HG03439 (cell line): ENCODE measurements around the gene EIF4EBP2.

ENCODE experiments used
- ATAC-seq: cut with Tn5 transposase; IDR thresholded peaks from one replicate; pipeline ENCODE4 v1.9.1; 2021; ENCODE audit warnings: mild to moderate bottlenecking, moderate library complexity; ENCODE audit not compliant: unreplicated experiment

EIF4EBP2 gene

DNA sequence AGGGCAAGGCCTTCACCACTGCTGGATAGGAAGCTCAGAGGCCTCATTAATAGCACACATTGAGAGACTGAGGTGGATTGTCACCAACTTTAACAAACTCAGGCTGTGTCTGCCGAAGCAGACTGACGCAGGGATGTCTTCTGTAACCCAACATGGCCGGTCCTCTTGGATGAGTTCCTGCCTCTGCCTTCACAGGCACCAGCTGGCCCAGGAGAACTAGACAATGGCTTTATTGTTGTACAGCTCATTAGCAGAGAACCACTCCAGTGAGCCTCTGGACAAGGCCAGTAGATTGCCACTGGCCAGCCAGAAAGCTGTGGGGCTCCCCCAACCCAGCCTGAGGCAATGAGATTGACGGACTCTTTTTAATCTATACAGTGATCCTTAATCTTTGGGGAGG, 28.2 kb downstream of the EIF4EBP2 start:
- ATAC-seq, result no peak

DNA sequence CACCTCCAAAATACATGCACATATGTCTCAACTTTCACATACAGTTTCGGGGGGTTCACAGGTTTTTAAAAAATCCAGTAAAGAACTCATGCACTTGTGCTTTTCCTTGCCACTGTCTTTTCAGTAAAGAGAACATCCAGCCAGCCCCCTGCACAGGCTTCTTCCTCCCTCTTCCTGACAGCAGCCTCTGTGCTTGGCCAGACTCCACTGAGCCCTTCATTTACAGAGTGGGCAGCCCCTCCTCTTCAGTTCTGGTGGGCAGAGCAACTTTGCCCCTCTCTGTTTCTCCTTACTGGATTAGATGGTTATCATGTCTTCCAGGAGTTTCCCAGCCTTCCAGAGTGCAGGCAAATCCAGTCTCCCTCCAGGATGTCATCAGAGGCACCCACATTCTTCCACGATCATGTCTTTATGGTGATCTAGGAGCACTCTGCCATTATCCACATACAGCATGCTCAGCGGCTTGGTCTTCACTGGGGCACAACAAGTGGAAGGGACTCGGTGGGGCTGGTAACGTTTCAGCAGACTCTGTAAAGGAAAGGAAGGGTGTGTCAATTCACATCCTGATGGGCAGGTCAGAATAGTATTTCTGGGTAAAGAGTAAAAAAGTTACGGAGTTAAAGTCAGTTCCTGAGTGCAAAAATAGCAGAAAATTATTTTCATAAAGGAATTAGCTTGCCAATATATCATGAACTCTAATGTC, 28.8 kb downstream of the EIF4EBP2 start:
- ATAC-seq, result no peak

DNA sequence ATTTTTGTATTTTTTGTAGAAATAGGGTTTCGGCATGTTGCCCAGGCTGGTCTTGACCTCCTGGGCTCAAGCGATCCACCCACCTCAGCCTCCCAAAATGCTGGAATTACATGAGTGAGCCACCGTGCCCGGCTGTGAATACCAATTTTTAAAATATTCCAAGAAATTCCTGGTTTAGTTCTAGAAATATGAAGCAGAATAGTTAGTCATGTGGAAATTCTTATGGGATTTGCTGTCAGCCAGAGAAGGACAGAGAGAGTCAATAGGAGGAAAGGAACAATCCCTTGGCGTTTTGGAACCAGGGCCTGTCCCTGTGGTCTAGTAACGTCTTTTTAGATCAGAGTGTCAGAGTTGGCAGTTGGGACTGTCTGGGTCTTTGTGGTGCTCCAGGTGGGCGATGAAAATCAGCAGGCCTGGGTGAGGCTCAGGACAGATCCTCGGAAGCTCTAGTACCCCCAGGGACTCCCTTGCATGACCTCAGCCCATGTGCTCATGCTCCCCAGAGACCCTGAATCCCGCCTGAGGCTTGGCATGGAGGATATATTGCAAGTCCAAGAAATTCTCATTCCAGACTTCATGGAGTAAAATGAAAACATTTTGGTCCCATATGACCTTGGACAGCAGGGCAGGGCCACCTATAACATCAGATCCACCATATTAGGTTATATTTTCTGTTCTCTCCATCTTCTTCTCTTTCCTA, 29.8 kb downstream of the EIF4EBP2 start:
- no peak for ATAC-seq

DNA sequence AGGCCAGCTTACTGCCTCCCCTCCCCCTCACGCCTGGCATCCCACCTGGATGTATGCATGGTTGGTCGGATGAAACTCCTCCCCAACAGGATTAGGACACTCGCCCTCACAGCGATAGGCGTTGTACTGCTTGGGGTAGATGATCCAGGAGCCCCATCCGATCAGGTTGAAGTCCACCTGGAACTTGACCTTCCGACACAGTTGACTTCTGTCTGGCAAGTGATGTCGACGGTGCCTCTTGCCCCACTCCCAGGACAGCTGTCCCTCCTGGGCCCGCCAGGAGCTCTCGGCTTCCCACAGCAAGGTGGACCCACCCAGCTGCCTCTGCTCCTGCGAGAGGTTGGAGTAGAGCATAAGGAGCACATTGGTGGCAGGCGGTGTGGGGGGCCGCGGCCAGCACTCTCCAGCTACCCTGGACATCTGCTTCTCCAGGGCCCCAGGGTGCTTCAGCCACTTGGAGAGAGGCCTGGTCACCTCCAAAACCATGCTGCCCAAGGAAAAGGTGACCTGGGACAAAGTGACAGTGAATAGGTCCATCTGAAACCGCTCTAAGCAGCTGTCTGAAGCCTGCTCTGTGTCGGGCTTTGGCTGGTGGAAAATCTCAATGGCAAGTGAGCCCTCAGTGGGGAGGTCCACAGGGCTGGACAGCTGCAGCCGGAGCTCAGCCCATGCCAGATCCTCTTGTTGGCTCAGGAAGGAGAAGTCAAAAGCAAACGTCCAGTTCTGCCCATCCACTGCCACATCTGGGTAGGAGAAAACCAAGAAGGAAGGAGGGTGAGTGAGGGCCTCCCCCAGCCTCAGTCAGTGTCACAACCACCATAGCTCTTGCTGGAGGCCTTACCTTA, 31.5 kb downstream of the EIF4EBP2 start:
- ATAC-seq, result no peak

DNA sequence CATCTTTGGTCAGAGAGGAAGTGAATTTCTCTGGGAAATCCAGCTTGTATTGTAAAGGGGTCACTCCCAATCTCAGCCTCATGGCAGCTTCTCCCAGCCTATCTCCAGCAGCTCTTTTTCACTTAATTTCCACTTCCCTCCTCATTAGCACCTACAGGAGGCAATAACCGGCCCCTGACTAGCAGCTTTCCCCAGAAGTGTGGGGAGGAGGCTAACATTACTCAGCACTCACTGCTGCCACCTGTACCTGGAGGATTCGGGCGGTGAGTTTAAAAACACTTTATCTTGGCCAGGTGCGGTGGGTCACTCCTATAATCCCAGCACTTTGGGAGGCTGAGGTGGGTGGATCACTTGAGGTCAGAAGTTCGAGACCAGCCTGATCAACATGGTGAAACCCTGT, 33.8 kb downstream of the EIF4EBP2 start:
- no peak for ATAC-seq

DNA sequence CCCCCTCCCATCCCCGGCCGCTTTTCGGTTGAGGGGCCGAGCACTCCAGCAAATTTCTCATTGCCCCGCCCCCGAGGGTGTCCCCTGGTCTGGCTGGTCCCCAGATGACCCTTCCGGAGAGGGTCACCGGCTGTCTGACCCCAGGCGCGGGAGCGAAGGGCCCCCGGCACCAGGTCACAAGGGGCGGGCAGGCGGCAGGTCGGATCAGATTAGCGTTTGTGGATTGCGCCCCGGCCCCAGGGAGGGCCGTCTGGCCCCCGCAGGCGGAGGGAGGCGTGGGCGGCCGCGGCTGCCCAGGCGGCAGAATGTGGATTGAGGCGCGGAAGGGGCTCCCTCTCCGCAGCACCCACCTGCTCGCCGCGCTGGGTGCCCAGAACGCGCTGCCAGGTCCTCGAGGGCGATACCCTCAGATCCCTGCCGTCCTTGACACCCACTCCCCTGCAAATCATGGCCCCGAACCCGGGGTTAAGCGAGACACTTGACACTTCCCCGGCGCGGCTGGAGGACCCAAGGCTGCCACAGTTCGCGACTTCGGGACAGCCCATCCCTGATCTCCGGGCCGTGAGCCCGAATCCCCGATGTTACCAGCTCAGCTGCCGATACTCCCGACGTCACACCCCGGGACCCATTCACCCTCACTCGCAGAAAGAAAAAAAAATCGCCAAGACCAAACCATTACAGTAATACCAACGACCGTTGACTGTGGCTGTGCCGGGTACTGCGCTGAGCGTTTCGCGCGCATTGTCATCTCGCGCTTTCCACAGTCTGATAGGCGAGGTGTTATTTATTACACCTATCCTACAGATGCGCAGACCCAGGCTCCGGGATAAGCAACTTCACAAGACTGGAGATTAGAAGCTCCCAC, 36.6 kb downstream of the EIF4EBP2 start:
- no peak for ATAC-seq

DNA sequence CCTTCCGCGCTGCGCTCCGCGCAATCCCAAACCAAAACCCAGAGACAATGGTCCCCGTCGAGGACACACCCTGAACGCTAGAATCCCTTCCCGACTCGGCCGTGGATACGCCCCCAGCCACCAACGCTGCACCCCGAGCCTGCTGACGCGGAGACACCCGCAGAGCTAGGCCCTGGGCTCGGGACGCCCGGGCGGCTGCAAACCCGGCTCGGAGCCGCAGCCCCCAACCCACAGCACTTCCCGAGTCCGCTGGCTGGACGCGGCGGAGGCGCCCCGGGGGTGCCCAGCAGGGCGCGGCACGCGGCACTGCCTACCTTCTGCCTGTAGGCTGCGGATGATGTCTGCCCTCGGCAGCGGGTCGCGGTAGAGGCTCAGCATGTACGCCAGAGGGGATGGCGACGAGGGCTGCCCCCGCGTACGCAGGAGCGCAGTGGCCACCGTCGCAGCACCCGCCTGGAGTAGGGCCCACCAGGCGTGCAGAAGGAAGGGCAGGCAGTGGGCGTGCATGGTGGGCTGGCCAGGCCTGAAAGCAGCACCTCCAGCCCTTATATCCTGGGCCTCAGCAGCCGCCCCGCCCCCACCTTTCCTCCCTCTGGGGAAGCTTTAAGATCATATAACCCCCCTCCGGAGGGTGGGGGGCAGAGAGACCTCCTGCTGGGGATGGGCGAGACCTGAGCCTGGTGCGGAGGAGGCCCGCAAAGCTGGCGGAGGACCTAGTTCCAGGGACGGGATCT, 37.4 kb downstream of the EIF4EBP2 start, which contains the start of gene NODAL:
NODAL (minus strand) TSS at position 521 of the 734 bp plus-strand sequence; CDS start at position 507, 14 bp downstream.
- ATAC-seq, result no peak

DNA sequence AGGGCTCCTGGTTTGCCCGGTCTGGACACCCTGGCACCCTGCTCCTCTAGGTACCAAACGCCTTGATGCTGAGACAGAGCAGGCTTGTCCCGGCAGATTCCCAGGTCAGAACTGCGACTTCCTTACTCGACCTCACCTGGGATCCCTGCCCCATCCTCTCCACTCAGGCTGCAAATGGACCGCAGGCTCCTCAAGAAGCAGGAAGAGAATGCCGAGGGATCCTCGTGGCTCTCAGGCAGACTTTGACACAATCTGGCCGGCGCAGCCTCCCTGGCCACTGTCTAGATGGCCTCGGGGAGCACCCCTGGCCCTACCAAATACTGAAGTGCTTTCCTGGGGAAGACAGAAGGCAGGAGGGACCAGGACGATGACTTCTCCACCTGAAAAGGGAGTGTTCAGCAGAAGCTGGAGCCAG, 38.0 kb downstream of the EIF4EBP2 start:
- ATAC-seq, result no peak

DNA sequence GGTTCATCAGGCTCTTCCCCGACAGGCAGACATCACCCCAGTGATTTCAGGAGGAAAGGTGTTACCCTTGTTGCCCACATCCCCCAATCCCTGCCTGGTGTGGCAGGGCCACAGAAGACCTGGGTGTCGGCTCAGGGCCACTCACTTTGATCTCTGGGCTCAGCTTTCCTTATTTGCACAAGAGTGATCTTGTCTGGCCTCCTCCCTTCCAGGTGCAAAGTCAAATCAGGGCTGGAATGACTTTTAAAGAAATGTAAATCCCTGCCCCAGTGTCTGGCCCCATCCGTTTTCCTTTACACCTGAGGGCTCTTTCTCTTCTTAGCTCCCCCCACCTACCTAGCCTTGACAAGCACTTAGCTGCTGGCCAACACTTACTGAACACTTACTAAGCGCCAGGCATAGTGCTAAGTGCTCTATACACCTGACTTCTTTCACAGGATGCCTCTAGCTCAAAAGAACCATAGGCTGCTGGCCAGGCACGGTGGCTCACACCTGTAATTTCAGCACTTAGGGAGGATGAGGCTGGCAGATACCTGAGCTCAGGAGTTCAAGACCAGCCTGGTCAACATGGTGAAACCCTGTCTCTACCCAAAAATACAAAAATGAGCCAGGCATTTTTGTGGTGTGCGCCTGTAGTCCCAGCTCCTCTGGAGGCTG, 38.5 kb downstream of the EIF4EBP2 start:
- no peak for ATAC-seq

DNA sequence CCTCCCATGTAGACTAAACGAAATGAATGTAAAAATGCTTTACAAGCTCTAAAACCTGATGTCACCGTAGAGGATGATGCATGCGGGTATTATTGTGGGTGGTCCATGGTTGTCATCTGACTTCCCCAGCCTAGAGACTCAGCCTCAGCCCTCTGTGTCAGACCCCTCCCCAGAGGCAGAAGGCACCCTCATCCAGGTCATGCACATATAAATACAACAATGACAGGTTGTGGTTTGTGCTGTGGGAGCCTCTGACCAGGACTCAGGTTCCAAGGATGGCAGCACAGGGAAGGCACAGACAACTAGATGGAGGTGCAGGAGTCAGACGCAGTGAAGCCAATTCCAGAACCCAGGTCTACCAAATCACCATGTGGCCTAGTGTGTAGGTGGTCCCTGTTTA, 40.8 kb downstream of the EIF4EBP2 start:
- no peak for ATAC-seq

DNA sequence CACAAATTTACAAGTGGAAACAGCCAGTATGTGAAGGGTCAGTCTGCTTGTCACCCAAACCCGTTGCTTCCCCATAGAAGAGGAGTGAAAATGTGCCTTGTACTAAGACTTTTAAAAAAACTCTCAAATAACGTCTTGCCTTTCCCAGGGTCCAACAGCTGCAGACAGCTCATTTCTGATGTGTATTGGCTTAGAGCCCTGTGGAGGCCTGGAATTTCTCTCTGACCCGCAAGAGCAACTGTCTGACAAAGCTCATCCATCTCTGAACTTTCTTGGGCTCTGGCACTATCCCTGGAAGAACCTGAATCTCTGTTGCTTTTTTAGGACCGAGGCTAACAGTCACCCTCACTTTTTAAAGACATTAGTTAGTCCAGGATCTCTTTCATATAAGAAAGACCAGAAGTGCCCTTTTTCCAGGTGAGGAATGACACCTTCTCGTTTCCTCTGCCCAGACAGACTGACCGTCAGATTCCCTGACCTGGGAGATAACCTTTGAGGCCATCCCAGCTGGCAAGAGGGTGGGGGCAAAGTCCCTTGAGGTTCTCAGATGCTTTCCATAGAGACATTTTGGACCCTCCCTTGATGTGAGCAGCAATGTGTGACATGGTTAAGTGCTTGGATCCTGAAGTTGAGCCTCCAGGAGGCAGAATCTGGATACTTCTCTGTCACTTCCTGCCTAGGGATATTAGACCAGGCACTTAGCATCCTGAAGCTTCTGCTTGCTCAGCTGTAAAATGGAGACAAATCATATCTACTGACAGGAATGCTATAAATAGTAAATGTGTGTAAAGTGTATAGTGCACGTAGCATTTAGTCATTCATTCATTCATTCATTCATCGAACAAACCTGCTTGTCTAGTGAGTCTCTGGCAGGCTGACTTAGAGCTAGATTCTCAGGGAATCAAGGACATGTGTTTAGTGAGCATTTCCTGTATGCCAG, 42.0 kb downstream of the EIF4EBP2 start:
- ATAC-seq, result no peak

DNA sequence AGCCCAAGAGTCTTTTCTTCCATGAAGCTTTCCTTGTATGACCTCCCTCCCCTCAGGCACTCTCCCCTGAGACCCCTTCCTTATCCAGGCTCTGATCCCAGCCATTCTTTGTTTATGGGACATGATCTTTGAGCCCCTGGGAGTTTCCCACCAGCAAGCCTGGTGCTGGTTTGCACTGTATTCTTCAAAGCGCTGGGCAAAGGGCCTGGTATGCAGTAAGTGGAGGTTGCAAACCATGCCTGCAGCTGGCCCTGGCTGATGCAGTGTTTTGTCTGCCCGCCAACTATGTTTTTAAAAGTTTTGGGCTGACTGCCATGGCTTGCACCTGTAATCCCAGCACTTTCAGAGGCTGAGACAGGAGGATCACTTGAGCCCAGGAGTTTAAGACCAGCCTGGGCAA, 44.3 kb downstream of the EIF4EBP2 start:
- ATAC-seq, result no peak

DNA sequence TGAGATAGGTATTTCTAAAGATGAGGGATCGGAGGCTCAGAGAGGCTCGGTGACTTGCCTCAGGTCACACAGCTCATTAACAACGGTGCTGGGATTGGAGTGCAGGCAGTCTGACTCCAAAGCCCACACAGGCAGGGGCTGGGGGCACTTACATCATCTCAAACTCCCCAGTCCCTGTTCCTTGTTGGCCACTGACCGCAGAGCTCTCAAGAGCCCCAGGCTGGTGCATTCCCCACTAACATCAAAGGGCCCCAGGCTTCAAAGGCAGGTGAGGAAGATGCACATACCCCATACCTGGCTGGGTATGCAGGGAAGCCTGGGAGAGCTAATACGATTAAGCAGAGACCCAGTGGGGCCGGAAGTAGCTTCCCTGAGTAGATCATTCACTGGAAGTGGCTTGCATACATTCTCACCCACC, 51.3 kb downstream of the EIF4EBP2 start:
- ATAC-seq, result no peak

DNA sequence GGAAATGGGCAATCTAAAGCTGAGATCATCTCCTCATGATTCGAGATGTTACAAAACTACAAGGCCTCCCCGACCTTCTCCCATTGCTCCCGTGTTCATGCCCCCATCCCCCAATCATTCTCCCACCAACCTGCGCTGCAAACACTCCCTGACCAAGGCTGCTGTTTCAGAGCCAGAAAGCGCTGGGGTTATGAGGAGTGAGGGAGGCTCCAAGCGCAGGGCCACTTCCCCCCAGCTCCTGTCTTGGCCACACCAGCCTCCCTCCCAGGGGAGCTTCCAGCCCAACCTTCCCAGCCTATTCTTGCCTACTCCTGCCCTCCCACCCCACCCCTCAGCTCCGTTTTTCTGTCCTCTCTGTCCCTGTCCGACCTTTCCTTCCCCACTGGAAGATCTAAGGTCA, 52.2 kb downstream of the EIF4EBP2 start:
- ATAC-seq, result no peak

DNA sequence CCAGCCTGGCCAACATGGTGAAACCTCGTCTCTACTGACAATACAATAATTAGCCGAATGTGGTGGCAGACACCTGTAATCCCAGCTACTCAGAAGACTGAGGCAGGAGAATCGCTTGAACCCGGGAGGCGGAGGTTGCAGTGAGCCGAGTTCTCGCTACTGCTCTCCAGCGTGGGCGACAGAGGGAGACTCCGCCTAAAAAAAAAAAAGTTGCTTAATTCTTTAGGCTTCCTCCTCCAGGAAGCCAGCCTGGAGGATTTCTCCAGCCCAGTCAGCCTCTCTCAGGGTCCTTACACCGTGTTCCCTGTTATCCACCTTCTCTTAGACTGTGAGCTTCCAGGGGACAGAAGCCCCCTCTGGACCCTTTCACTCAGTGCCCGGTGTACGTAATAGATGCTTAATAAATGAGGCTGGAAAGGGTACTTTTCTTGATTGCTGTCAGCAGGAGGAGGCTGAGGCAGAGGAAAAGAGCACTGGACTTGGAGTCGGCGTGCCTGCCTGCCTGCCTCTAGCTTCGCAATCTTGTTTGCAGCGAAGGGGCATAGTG, 53.9 kb downstream of the EIF4EBP2 start:
- no peak for ATAC-seq

DNA sequence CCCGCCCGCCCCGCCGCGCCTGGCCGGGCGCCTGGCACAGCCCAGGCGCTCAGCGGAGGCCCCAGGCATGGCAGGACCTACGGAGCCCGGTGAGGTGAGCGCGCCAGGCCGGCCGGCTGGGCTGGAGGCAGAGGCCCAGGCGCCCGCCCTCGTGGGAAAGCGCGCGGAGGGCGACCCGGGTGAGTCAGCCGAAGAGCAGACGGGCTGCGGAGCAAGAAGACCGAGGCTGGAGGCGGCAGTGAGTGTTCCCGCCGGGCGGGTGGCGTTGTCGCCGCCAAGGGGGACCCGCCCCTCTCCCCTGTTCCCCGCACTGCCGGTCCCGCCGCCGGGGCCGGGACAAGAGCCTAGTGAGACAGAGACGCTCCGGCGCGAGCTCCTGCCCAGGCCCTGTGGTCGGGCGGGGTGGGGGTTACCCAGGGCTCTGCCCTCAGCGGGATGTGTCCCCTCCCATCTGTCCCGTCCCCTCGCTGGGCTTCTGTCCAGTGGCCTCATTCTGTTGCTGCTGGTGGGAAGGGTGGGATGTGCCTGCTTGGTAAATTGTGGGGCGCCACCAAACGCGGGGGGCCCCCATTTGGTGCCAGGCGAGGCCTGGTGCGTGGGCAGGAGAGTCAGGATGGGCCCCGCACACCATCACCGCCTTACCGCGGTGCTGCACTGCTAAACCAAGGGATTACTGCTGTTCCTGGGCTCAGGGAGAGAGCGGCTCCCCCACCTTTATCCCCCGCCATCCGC, 54.5 kb downstream of the EIF4EBP2 start:
- no peak for ATAC-seq

DNA sequence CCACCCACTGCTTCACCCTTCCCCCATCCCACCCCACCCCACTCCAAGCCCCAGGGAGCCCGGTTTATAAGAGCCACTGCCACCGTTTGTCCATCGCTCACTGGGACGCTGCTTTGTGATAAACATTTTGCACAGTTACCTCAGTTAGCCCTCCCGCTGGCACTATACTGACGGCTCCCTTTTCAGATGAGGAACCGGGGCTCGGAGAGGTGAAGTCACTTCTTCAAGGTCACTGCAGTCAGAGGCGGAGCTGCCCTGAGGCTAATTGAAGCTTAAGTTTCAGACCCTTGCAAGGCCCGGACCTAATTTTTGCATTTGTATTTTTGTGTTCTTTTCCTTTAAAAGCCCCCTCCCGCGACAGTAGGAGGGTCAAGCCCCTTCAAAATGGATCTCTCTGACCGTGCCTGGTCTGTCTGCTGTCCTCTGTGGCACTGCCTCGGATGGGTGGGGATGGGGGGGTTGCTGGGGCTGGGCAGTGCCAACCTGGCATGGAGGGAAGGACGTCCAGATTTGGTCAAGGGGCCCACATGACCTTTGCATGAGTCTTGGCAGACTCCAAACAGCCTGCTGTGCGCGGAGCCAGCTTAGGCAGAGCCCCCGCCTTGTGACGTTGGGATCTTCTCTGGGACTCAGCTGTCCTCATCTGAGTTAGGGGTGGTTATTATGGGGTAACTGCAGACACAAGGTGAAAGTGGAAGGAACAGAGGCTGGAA, 55.3 kb downstream of the EIF4EBP2 start:
- no peak for ATAC-seq
